Naive thymus-derived CD8-positive, alpha-beta T cell (primary cell): ENCODE results near the gene IRF2. TPM values are rescaled to one million over a fixed set of nuclear protein-coding genes. Genes with fewer than 3 reads are reported as not detected.
"Not testable (repeated sequence)": the region's sequence is repeated elsewhere in the genome, so short reads cannot be mapped to it uniquely, and the experiment has no call there.

Source experiments
- ATAC-seq, 2 donors: fragments of 150-1000 bp; cut with Tn5 transposase in 1 of 2; sonication (Bioruptor Pico), chemical (Tn5 transposase) in 1 of 2; 1 replicate in 1 of 2; 2 replicates in 1 of 2; pipeline ENCODE4 v1.10.0; 2021; ENCODE audit warnings: mild to moderate bottlenecking in 2 of 2, moderate library complexity in 2 of 2
- POLR2A ChIA-PET: fragments of 350-600 bp; sonication (Branson Sonifier 250); formaldehyde crosslinking; loops from one replicate; lab custom pipeline; 2021; ENCODE audit warnings: antibody characterized with exemption; lab: Charles Lee
- DNase-seq, 10 donors: peaks; one replicate each; pipeline versions ENCODE4 v3.0.0 to v3.0.0-alpha.2; 2020 to 2022
- H3K27ac Mint-ChIP-seq, 10 donors: one replicate each; pipeline ENCODE4 v1.8.0; 2020 to 2022; ENCODE audit warnings: mild to moderate bottlenecking in 10 of 10, mixed read lengths in 10 of 10, moderate library complexity in 4 of 10, inconsistent platforms in 1 of 10
- H3K27me3 Mint-ChIP-seq, 5 donors: one replicate each; pipeline ENCODE4 v1.8.0; 2021 to 2022; ENCODE audit warnings: mixed read lengths in 5 of 5
- H3K36me3 Mint-ChIP-seq, 3 donors: one replicate each; pipeline ENCODE4 v1.8.0; 2020 to 2022; ENCODE audit warnings: mixed read lengths in 3 of 3, mild to moderate bottlenecking in 2 of 3, inconsistent platforms in 1 of 3
- H3K4me1 Mint-ChIP-seq, 4 donors: one replicate each; pipeline ENCODE4 v1.8.0; 2021 to 2022; ENCODE audit warnings: mixed read lengths in 4 of 4
- H3K4me3 Mint-ChIP-seq, 10 donors: one replicate each; pipeline ENCODE4 v1.8.0; 2020 to 2022; ENCODE audit warnings: mild to moderate bottlenecking in 10 of 10, mixed read lengths in 10 of 10, moderate library complexity in 6 of 10, inconsistent platforms in 1 of 10
- H3K9me3 Mint-ChIP-seq, 9 donors: one replicate each; pipeline ENCODE4 v1.8.0; 2020 to 2022; ENCODE audit warnings: mixed read lengths in 9 of 9, mild to moderate bottlenecking in 3 of 9, inconsistent platforms in 1 of 9, moderate library complexity in 1 of 9
- polyA plus RNA-seq, 3 donors: library from polyadenylated mRNA; unstranded; fragments of 300-500 nt; fragmentation: Illumina TruSeq; gene quantifications; one replicate each; pipeline ENCODE4 v1.2.3, GENCODE V29; 2021
- total RNA-seq, 8 experiments: library from RNA in 2 of 8; stranded (reverse) in 2 of 8; gene quantifications; one replicate each; pipeline ENCODE4 v1.2.3 and lab custom pipeline; 2021 to 2026

Gene IRF2
- total and polyA plus RNA-seq, 5 experiments from 2014 or later: 62.6 to 80.7 (median 77.1) TPM

- ATAC-seq (peak; percentile 83 to 88), DNase-seq (peak in 8 of 10 donors; percentile 9 to 47 (median 30))
- Mint-ChIP-seq H3K4me3 (peak overlapping the region; percentile 77 to 91 (median 86)), H3K27ac (peak overlapping the region in 9 of 10 donors; percentile 6 to 85 (median 75)), H3K4me1 (peaks cover 6 to 62% (median 14%) of the 10 kb centered on the region in 4 donors), H3K9me3 (peaks cover 0 to 2% (median 0%) of the 10 kb centered on the region in 9 donors), H3K27me3 (peaks cover 0 to 4% (median 0%) of the 10 kb centered on the region in 5 donors), H3K36me3 (peaks cover 0 to under 1% (median 0%) of the 10 kb centered on the region in 3 donors)
- POLR2A ChIA-PET: interaction anchor here (0.7 to 1.0 kb wide), 2 partner anchors 8 to 131 kb away, joined by 3 to 4 read pairs; partner anchors contain the start of gene IRF2
Observed at GRCh38 chr4:184343502-184344177, 130.7 kb downstream of the IRF2 start.

GRCh38 chr4:184342857-184343237 lies 131.5 kb downstream of the IRF2 start:
- H3K27ac Mint-ChIP-seq: peak overlapping the region in 3 of 10 donors; percentile 55 to 80 (median 72)
- H3K36me3 Mint-ChIP-seq: not testable (repeated sequence)

GRCh38 chr4:184342167-184342856 lies 132.0 kb downstream of the IRF2 start:
- H3K9me3 Mint-ChIP-seq: peaks cover 0 to 15% (median 6%) of the 10 kb centered on the region in 9 donors
- H3K4me3 Mint-ChIP-seq: peak overlapping the region in 6 of 10 donors; percentile 6 to 79 (median 22)
- DNase-seq (no peak), ATAC-seq (no peak)
- H3K4me1 Mint-ChIP-seq: peaks cover 6 to 49% (median 14%) of the 10 kb centered on the region in 4 donors
- peak overlapping the region in 2 of 10 donors; percentile 11 to 13 for H3K27ac Mint-ChIP-seq
- H3K36me3 Mint-ChIP-seq: peaks cover 0 to 12% (median 6%) of the 10 kb centered on the region in 3 donors
- POLR2A ChIA-PET: interaction anchor here (0.7 to 1.3 kb wide), 3 partner anchors 14 to 151 kb away, joined by 3 read pairs; no protein-coding TSS in a partner anchor
- H3K27me3 Mint-ChIP-seq: peaks cover 0 to 3% (median 0%) of the 10 kb centered on the region in 5 donors

More at GRCh38 chr4:184342857-184343237, 131.5 kb downstream of the IRF2 start:
- peak overlapping the region in 9 of 10 donors; percentile 77 to 91 (median 84) for H3K4me3 Mint-ChIP-seq
- not testable (repeated sequence) for H3K27me3 Mint-ChIP-seq, DNase-seq, ATAC-seq, H3K9me3 Mint-ChIP-seq
- H3K4me1 Mint-ChIP-seq: peaks cover 6 to 55% (median 14%) of the 10 kb centered on the region in 4 donors
- POLR2A ChIA-PET: interaction anchor here (0.7 kb wide), 3 partner anchors 9 to 151 kb away, joined by 3 read pairs; no protein-coding TSS in a partner anchor

GRCh38 chr4:184339398-184340193 lies 134.8 kb downstream of the IRF2 start:
- H3K27me3 Mint-ChIP-seq, POLR2A ChIA-PET, H3K4me3 Mint-ChIP-seq, DNase-seq, ATAC-seq: not testable (repeated sequence)
- H3K36me3 Mint-ChIP-seq: peaks cover 0 to 12% (median 10%) of the 10 kb centered on the region in 3 donors
- H3K27ac Mint-ChIP-seq: peak overlapping the region in 1 of 10 donors; percentile 8
- peaks cover 0 to 22% (median 12%) of the 10 kb centered on the region in 9 donors for H3K9me3 Mint-ChIP-seq
- peaks cover 6 to 37% (median 21%) of the 10 kb centered on the region in 4 donors for H3K4me1 Mint-ChIP-seq

- no peak for DNase-seq
- Mint-ChIP-seq H3K4me1 (peaks cover 1 to 28% (median 12%) of the 10 kb centered on the region in 4 donors), H3K9me3 (peaks cover 0 to 22% (median 12%) of the 10 kb centered on the region in 9 donors), H3K27ac (no peak overlapping the region), H3K36me3 (peaks cover 0 to 12% (median 10%) of the 10 kb centered on the region in 3 donors), H3K27me3 (no peaks in the 10 kb centered on the region), H3K4me3 (no peak overlapping the region)
- no peak for ATAC-seq
- POLR2A ChIA-PET: no interaction called here
Observed at GRCh38 chr4:184337907-184338306, 136.4 kb downstream of the IRF2 start.

Other genes starting within 250 kb of the IRF2 start
- gene CASP3, start 174.9 kb upstream of the IRF2 start, total RNA-seq: 10 to 100 TPM; 19.6 to 22.8 TPM
- 1 to 10 TPM; 1.9 to 4.7 (median 3.3) TPM for gene CASP3, start 174.9 kb upstream of the IRF2 start, polyA plus RNA-seq
- 10 to 100 TPM; 16.1 to 17.6 TPM for gene PRIMPOL, start 175.2 kb upstream of the IRF2 start, total RNA-seq
- gene PRIMPOL, start 175.2 kb upstream of the IRF2 start, polyA plus RNA-seq: 10 to 100 TPM; 12.1 to 16.5 (median 12.7) TPM